ENCODE data around the gene MICAL3.

DNA sequence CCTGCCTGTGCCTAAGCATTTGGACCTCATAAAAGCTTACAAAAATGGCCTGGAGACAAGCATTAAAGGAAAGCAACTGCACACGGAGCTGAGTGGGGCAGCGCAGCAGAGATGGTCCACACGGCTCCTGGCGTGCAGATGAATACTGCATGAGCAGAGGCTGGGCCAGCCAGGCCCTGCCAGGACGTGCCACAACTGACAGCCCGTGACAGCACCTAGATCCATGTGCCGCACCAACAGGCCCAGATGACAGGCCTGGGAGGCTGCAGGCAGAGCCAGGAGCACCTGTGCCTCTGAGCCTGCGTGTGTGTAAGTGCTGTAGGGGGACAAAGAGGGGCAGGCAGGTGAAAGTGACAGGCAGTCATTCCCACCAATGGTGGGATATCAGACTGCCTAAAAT, 33.4 kb downstream of the MICAL3 start:
- TF ChIP-seq EP300 (IDR thresholded peaks at IDR 0.05) (no peak), POLR2AphosphoS5 (IDR thresholded peaks at IDR 0.05) (no peak), POLR2A (IDR thresholded peaks at IDR 0.05) (no peak)
- TF ChIP-seq, protein P1, sequence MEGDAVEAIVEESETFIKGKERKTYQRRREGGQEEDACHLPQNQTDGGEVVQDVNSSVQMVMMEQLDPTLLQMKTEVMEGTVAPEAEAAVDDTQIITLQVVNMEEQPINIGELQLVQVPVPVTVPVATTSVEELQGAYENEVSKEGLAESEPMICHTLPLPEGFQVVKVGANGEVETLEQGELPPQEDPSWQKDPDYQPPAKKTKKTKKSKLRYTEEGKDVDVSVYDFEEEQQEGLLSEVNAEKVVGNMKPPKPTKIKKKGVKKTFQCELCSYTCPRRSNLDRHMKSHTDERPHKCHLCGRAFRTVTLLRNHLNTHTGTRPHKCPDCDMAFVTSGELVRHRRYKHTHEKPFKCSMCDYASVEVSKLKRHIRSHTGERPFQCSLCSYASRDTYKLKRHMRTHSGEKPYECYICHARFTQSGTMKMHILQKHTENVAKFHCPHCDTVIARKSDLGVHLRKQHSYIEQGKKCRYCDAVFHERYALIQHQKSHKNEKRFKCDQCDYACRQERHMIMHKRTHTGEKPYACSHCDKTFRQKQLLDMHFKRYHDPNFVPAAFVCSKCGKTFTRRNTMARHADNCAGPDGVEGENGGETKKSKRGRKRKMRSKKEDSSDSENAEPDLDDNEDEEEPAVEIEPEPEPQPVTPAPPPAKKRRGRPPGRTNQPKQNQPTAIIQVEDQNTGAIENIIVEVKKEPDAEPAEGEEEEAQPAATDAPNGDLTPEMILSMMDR (IDR thresholded peaks at IDR 0.05): no peak
